A549 (cell line): Measurements from ENCODE around the gene ZNF69.
"Not testable (repeated sequence)": the region's sequence is repeated elsewhere in the genome, so short reads cannot be mapped to it uniquely, and the experiment has no call there.

ENCODE experiments used
- CTCF ChIP-seq: fragments of >200 bp; sonication (Bioruptor Twin); formaldehyde crosslinking; IDR thresholded peaks from 3 replicates; pipeline ENCODE4 v1.5.1; 2016
- EHF ChIP-seq: fragments of 250-450 bp; sonication (Bioruptor Pico); IDR thresholded peaks from 2 replicates; pipeline ENCODE4 v1.5.0; 2020; ENCODE audit warnings: mild to moderate bottlenecking
- EP300 ChIP-seq, 2 experiments: fragments of >200 bp; sonication (Bioruptor Twin); formaldehyde crosslinking; IDR thresholded peaks; 2 replicates in 1 of 2; 3 replicates in 1 of 2; pipeline ENCODE4 v1.6.1; 2016 to 2017
- ESRRA ChIP-seq: fragments of 150-350 bp; IDR thresholded peaks from 2 replicates; pipeline ENCODE4 v1.6.1; 2014; ENCODE audit warnings: mild to moderate bottlenecking, low read length, borderline replicate concordance
- FOSL2 ChIP-seq, 2 experiments: fragments of 450-650 bp in 1 of 2; fragments of >200 bp in 1 of 2; sonication (Bioruptor Twin) in 1 of 2; formaldehyde crosslinking; IDR thresholded peaks; 2 replicates each; pipeline versions ENCODE4 v1.5.0 to v1.6.1; 2016 to 2020; ENCODE audit warnings: mild to moderate bottlenecking in 1 of 2, moderate library complexity in 1 of 2
- HMGXB4 ChIP-seq: fragments of 250-450 bp; sonication (Bioruptor Pico); IDR thresholded peaks from 2 replicates; pipeline ENCODE4 v1.5.0; 2021; ENCODE audit warnings: mild to moderate bottlenecking, moderate library complexity, borderline replicate concordance
- KDM1A ChIP-seq: fragments of 200-600 bp; sonication (generic); IDR thresholded peaks from 2 replicates; pipeline ENCODE4 v1.6.1; 2016; ENCODE audit warnings: low read depth, mild to moderate bottlenecking
- MAX ChIP-seq: IDR thresholded peaks from 2 replicates; pipeline ENCODE4 v1.6.1; 2012
- POLR2A ChIP-seq: IDR thresholded peaks from 2 replicates; pipeline ENCODE4 v1.6.1; 2012; ENCODE audit warnings: mild to moderate bottlenecking, low read length
- RAD21 ChIP-seq, 2 experiments: fragments of >200 bp in 1 of 2; sonication (Bioruptor Twin) in 1 of 2; formaldehyde crosslinking in 1 of 2; IDR thresholded peaks in 1 of 2; conservative IDR thresholded peaks in 1 of 2; 2 replicates in 1 of 2; 3 replicates in 1 of 2; pipeline ENCODE4 v1.6.1; 2012 to 2018; ENCODE audit warnings: inconsistent platforms in 1 of 2
- RCOR1 ChIP-seq: fragments of 150-350 bp; IDR thresholded peaks from 2 replicates; pipeline ENCODE4 v1.6.1; 2014; ENCODE audit warnings: antibody characterized with exemption, low read length, low read depth
- RFX5 ChIP-seq: fragments of 450-650 bp; IDR thresholded peaks from 2 replicates; pipeline ENCODE4 v1.7.1; 2014; ENCODE audit warnings: antibody characterized with exemption, mild to moderate bottlenecking, moderate library complexity
- USF2 ChIP-seq: fragments of 450-650 bp; IDR thresholded peaks from 2 replicates; pipeline ENCODE4 v1.6.1; 2014; ENCODE audit warnings: antibody characterized with exemption

GRCh38 chr19:11949614-11950080, 62.1 kb downstream of the ZNF69 start:
- not testable (repeated sequence) for TF ChIP-seq RFX5; EP300 (IDR thresholded peaks at IDR 0.05); CTCF; MAX; HMGXB4 (CRISPR knock-in tag); EHF; POLR2A; RAD21 (conservative IDR thresholded peaks at IDR 0.05 in 1 of 2, IDR thresholded peaks at IDR 0.05 in 1 of 2); RCOR1; USF2; KDM1A; FOSL2 (IDR thresholded peaks at IDR 0.05); FOSL2 (CRISPR knock-in tag; IDR thresholded peaks at IDR 0.05); ESRRA
